NCI-H2107 treated with DMSO at 0.1 percent for 48 hours (cell line): ENCODE data around the gene HMGN5.

Source experiments
- DNase-seq: peaks from one replicate; lab custom pipeline; 2025; ENCODE audit not compliant: unreplicated experiment; lab: John Stamatoyannopoulos, UW

HMGN5 gene

GRCh38 chrX:81120258-81120935, 81.3 kb downstream of the HMGN5 start:
- no peak for DNase-seq

GRCh38 chrX:81114757-81115156, 87.0 kb downstream of the HMGN5 start:
- DNase-seq = no peak

GRCh38 chrX:81110286-81110685, 91.4 kb downstream of the HMGN5 start:
- DNase-seq = no peak

GRCh38 chrX:81082649-81083048, 119.1 kb downstream of the HMGN5 start:
- no peak for DNase-seq
